GM12872 (cell line): Measurements from ENCODE around the gene MYO5C.

Experiments used
- TF ChIP-seq, protein P1 (sequence below): IDR thresholded peaks from 3 replicates; pipeline ENCODE4 v1.5.1; 2011; ENCODE audit warnings: low read depth, mild to moderate bottlenecking, low read length, moderate library complexity; ENCODE audit not compliant: insufficient read depth

Gene MYO5C

DNA sequence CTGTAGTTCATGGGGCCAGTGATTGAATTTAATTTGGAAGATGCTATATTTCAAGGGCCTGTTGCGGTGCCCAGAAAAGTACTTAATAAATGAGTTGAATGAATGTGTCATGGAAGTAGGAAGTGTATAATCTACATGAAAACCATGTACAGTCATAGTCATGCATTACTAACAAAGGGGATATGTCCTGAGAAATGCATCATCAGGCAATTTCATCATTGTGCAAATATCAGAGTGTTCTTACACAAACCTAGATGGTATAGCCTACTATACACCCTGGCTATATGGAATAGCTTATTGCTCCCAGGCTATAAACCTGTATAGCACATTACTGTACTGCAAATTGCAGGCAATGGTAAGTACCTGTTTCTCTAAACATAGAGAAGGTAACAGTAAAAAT, 10.7 kb upstream of the MYO5C start:
- TF ChIP-seq, protein P1, sequence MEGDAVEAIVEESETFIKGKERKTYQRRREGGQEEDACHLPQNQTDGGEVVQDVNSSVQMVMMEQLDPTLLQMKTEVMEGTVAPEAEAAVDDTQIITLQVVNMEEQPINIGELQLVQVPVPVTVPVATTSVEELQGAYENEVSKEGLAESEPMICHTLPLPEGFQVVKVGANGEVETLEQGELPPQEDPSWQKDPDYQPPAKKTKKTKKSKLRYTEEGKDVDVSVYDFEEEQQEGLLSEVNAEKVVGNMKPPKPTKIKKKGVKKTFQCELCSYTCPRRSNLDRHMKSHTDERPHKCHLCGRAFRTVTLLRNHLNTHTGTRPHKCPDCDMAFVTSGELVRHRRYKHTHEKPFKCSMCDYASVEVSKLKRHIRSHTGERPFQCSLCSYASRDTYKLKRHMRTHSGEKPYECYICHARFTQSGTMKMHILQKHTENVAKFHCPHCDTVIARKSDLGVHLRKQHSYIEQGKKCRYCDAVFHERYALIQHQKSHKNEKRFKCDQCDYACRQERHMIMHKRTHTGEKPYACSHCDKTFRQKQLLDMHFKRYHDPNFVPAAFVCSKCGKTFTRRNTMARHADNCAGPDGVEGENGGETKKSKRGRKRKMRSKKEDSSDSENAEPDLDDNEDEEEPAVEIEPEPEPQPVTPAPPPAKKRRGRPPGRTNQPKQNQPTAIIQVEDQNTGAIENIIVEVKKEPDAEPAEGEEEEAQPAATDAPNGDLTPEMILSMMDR, result no peak

DNA sequence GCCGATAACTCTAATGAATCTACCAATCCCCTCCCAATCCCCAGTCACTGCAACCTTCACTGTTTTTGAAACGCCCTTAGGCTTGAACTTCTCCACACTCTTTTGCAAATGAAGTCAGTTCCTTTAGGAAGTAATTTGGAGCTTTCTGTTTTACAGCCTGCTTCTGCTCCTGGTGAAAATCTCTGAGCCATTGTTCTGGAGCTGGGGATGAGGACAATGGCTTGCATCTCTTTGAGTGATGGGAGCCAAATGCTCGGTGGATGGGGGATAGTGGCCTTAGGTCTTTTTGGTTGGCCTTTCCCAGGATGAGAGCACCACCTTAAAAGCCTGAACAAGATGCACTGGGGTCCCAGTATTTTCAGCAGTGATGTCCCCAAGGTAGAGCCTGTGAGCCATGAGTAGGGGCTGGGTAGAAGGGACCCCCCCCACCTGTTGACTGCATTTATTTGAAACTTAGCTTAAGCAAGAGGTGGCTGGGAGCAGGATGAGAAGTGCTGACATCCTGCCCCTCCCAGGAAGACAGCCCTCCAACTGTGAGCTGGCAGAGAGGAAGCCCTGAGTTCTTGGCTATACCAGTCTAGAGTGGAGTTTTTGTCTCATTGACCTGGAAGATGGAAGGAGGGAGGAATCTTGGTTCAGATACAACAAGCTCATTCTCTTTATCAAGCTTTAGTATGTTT, 7.6 kb upstream of the MYO5C start:
- TF ChIP-seq, protein P1, result no peak

DNA sequence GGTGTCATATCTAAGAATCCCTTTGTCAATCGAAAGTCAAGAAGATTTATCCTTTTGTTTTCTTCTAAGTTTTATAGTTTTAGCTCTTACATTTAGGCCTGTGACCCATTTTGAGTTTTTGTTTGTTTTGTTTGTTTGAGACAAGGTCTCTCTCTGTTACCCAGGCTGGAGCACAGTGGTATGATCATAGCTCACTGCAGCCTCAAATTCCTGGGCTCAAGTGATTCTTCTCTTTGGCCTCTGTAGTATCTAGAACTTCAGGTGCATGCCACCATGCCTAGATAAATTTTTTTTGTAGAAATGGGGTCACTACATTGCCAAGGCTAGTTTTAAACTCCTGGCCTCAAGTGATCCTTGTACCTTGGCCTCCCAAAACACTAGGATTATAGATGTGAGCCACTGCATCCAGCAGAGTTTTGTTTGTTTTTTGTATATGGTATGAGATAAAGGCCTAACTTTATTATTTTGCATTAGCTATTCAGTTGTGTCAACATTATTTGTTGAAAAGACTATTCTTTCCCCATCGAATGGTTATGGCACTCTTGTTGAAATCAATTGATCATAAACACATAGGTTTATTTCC, 5.8 kb upstream of the MYO5C start:
- TF ChIP-seq, protein P1, result no peak

DNA sequence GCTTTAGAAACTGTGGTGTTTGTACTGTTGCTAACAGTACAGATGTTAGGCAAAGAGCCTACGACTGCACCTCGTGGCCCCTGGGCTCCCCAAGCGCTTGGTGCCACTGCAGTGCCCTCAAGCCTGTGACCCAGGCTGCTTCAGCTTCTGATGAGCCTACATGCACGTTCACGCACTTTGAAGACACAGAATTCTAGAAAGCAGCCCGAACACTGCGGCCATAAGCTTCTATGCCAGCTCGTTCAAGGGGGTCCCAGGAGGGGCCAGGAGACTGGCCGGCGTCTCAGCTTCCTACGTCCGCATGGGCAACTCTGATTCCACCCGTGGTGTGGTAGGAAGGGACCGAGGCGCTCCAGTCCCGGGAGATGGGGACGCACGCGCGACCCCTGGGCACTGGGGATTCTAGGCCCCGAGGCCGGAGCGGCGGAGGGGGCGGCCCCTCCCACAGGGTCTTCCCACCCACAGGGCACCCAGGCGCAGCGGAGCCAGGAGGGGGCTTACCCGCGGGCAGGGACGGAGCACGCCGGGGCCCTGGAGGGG, 653 bp downstream of the MYO5C start:
- TF ChIP-seq, protein P1, result no peak

DNA sequence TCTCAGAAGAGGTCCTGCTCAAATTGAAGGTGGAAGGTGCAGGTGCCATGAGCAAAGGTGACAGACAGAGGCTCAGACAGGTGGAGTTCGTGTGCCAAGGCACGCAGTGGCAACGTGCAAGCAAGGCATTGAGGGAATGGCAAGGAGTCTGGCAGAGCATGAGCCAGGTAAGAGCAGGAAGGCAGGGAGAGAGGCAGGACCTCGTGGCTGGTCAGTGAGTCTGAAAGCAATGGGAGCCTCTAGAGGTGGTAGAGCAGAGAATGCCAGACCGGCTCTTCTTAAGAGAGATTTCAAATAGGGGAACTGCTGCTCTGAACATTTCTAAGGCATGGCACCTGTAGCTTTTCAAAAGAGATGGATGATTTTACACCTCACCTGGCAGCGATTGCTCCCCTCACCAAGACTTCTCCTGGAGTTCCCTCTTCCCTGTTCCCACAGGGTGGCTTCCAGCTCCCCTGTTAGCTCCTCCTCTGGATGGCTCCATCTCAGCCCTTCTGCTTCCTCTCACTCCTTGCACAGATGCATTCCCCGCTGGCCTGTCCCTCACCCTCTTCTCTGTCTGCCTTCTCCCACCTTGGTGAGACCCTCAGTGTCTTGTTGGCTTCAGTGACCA, 2.7 kb downstream of the MYO5C start:
- TF ChIP-seq, protein P1, result no peak

DNA sequence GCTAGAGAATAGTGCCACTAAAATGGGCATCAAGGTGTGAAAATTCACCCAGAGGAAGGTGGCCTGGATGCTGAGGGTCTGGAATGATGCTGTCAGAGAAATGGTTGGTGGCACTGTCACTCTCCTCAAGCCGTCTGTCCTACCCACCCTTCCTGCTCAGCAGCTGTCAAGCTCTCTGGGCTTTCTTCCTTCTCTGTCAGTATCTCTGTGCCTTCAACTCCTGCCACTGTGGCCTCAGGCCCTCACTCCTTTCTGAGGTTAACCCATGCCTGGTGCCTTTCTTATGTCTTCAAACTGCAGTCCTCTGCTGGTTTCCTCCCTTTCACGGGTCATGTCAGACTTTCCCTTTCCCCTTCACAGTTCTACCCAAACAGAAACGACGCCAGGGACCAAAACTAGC, 4.4 kb downstream of the MYO5C start:
- TF ChIP-seq, protein P1, result no peak

DNA sequence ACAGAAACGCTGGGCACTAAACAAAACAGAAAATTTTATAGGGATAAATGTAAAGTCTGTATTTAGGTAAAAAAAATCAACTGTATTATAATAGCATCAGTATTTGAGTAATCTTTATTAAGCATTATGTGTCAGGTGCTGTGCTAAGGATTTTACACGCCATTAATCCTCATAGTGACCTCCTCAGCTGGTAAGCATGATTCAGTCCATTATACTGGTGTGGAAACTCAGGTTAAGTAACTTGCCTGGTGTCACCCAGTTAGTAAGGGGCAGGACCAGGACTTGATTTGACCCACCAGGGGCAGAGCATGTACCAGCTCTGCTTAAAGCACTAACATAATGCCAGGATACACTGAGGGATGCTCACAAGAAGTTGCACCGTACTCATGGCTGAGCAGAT, 4.8 kb downstream of the MYO5C start:
- TF ChIP-seq, protein P1, result no peak
